ENCODE results near the gene CXCR1.
"Not testable (repeated sequence)": the region's sequence is repeated elsewhere in the genome, so short reads cannot be mapped to it uniquely, and the experiment has no call there.

CXCR1 gene

DNA sequence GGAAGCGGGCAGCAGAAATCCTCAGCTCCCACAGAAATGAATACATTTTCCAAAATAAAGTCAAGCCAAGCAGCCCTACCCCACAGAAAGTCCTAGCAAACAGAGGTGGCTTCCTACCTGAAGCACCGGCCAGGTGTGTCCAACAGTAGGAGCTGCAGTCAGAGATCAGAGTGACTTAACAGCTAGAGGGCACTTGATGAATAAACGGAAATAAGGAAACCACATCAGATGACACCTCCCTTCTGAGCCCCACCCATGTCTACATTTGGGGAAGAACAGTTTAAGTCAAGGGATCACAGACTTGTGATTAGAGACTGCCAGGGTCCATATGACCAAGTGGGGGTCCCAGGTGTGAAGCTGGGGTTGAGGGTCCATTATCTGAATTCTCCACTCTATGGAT is at the start of gene CXCR1:
Gene CXCR1 (minus strand): TSS at position 172 of the 400 bp plus-strand sequence. CDS start 1,751 bp downstream, outside the sequence.
- FAIRE-seq: no peak

- FAIRE-seq: no peak
Measured at GRCh38 chr2:218216336-218216673, 49.5 kb upstream of the CXCR1 start.

DNA sequence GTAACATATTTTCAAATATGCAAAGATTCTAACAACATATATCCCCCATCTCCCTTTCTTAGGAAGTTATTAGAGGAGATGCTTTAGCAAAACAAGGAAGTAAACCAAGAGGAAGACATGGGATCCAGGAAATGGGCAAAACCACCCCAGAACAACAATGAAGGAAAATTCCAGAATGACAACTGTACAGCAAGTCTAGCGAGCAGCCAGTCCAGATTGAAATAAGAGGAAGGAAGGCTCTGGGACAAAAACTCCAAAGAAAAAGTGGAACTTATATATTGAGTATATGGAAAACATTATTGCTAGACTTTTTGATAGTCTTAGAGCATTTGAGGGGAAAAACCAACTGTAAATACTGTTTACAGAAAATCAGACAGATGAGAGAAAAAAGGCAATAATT is 47.4 kb upstream of the CXCR1 start:
- FAIRE-seq: no peak

DNA sequence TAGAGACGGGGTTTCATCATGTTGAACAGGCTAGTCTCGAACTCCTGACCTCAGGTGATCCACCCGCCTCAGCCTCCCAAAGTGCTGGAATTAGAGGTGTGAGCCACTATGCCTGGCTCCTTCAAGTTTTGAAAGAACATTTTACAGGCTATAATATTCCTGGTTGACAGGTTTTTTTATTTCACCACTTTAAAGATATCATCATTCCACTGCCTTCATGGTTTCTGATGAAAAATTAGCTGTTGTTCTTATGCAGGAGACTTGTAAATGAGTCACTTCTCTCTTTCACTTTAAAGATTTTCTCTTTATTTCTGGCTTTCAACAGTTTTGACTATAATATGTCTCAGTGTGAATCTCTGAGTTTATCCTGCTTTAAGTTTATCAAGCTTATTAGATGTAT is 42.3 kb upstream of the CXCR1 start:
- FAIRE-seq: no peak

GRCh38 chr2:218202266-218202665 is 35.5 kb upstream of the CXCR1 start:
- no peak for FAIRE-seq

DNA sequence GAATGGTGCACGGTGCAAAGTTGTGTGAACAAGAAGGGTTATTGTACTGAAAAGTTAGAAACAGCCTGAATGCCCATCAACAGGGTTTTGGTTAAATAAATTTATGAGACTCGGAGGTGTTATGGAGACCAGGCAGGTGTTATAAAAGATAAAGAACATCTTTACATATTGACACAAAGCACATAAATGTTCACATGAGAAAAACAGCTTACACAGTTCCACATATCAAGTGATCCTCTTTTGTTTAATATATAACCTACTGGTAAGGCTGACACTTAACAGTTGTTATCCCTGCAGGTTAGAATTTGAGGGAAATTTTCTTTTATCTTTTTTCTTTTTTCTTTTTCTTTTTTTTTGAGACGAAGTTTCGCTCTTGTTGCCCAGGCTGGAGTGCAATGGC is 30.2 kb upstream of the CXCR1 start:
- FAIRE-seq: peak; percentile 72

GRCh38 chr2:218194880-218195279 is 28.1 kb upstream of the CXCR1 start:
- no peak for FAIRE-seq

GRCh38 chr2:218193701-218194100 is 26.9 kb upstream of the CXCR1 start:
- no peak for FAIRE-seq

- no peak for FAIRE-seq
Measured at GRCh38 chr2:218192902-218193430, 26.2 kb upstream of the CXCR1 start.

DNA sequence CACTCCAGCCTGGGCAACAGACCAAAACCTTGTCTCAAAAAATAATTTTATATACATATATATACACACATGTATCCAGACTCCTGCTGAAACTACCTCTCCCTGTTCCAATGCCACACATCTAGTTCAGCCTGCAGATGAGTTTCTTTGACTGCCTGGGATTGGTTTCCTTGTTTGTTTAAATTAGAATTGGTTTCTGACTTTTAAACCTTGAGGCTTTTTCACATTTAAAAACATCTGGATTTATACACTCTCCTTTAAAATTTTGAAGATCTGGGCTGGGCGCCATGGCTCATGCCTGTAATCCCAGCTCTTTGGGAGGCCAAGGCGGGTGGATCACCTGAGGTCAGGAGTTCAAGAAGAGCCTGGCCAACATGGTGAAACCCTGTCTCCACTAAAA is 21.8 kb upstream of the CXCR1 start:
- no peak for FAIRE-seq

- FAIRE-seq: no peak
Measured at GRCh38 chr2:218187296-218188015, 20.7 kb upstream of the CXCR1 start.

DNA sequence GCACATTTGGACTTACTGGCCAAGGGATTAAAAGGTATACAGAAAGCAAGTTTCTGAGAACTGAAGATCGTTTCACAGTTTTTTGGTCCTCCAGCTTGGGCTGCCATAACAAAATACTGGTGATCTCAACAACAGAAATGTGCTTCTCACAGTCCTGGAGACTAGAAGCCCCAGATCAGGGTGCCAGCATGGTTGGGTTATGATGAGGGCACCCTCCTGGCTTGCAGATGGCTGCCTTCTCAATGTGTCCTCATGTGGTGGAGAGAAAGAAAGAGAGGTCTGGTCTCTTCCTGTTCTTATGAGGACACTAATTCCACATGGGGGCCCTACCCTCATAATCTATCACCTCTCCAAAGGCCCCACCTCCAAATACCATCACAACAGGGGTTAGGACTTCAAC is 20.1 kb upstream of the CXCR1 start:
- no peak for FAIRE-seq

DNA sequence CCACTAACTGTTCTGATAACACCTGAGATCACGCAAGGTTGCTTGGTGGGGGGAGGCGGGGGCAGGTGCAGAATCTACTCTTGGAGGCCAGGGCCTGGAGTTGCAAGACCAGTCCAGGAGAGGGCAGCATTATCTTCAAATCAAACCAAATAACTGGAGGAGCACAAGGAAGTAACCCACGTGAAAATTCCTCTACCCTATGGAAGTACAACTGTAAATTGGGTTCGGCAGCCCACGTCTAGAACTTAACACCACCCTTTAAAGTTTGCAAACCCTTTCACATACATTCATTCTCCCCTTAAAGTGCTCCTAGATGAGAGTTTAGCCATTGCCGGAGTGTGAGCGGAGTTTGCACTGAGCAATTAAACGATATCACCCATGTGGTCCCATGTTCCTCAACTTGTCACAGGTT is 19.6 kb upstream of the CXCR1 start:
- FAIRE-seq: no peak

DNA sequence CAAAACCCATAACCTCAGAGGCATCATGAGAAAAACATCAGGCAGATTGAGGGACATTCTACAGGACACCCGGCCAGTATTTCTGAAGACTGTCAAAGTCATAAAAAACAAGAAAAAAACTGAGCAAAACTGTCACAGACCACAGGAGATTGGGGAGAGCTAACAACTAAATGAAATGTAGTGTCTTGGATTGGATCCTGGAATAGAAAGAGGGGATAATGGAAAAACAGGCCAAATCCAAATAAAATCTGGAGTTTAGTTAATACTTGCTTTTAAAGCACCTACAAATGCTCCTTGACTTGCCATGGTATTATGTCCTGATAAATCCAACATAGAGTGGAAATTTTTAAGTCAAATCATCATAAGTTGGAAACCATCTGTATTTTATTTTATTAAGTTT is 17.6 kb upstream of the CXCR1 start:
- no peak for FAIRE-seq

DNA sequence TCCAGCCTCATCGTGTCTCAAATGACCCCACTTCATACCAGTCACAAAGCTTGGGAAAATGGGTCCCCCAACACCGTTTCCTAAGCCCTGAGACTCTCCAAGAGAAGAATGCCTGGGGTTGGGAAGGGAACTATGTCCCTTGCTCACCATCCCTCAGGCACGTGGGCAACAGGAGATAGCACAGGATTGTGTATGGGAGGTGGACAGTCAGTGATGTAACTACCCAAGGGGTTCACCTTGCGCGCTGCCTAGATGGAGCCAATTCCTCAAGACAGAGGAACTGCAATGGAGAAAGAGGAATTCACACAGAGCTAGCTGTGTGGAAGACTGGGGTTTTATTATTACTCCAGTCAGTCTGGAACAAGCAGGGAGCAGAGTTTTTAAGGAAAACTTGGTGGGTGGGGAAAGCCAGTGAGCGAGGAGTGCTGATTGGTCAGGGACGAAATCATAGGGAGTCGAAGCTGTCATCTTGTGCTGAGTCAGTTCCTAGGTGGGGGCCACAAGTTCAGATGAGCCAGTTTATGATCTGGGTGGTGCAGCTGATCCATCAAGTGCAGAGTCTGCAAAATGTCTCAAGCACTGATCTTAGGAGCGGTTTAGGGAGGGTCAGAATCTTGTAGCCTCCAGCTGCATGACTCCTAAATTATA is 13.8 kb upstream of the CXCR1 start:
- no peak for FAIRE-seq

DNA sequence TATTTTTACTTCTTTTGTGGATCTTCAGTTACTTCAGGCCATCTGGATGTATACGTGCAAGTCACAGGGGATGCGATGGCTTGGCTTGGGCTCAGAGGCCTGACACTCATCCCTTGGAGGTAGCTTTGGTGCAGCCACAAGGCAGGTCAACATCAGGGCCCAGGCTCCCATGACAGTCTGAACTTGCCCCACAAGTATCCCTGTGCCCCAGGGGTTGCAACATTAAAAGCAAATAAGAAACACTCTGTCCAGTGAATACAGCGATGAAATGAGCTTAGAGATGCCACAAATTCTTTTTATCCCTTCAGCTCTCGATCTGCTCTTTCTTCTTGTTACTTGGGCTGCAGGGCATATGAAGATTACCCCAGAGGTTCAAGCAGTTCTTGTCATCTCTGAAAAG is 13.0 kb upstream of the CXCR1 start:
- FAIRE-seq: no peak

GRCh38 chr2:218172845-218173244 is 6.1 kb upstream of the CXCR1 start:
- no peak for FAIRE-seq

DNA sequence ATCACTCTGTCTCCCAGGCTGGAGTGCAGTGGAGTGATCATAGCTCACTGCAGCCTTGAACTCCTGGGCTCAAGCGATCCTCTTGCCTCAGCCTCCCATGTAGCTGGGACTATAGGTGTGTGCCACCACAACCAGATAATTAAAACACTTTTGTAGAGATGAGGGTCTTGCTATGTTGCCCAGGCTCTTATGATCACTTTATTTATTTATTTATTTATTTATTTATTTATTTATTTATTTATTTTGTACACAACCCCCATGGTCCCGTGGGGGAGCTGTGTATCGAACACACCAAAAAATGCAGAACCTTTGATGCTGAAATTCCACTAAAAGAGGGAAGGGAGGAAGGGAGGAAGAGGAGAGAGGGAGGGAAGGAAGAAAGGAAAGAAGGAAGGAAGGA is 5.0 kb upstream of the CXCR1 start:
- FAIRE-seq: not testable (repeated sequence)

GRCh38 chr2:218169757-218170546 is 3.2 kb upstream of the CXCR1 start:
- FAIRE-seq: no peak

DNA sequence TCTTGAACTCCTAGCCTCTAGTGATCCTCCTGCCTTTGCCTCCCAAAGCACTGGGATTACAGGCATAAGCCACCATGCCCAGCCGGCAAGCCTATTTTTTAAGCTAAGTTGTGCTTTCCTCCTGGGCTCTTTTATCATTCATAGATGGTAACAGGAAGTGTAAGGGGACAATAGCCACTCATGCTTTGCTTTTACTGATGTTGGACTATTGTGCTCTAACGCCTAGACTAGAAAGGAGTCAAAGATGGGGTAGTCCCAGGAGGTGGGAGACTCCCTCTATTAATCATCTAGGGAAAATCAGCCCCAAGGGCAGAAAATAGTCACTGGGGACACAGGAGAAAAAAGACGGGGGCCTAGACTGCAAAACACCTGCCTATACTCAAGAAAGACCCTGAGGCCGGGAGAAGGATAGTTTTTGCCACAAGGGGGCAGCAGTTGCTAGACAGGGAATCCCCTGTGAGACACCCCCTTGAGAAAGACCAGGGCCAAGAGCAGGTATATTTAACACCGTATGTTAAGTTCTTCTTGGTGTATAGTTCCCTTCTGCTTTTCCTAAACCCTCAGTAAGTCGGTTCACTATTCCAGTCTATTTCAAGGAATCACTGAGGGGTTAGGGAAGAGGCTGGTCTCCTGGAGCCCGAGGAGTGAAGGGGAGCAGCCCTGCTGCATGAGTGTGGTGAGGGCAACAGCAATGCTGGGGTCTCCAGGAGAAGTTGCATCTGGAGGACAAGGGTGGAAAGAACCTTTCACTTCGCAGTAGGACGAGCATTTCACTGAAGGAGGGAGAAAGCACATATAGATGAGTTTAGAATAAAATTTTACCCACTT is 2.1 kb upstream of the CXCR1 start:
- no peak for FAIRE-seq

GRCh38 chr2:218168016-218168415 is 1.3 kb upstream of the CXCR1 start:
- FAIRE-seq: no peak

GRCh38 chr2:218162814-218163213 is 3.9 kb downstream of the CXCR1 start:
- FAIRE-seq: no peak

- FAIRE-seq: no peak
Measured at GRCh38 chr2:218161644-218162043, 5.1 kb downstream of the CXCR1 start.

Data from islet of Langerhans (tissue), 1 donor.